WTC11 (cell line): Measurements from ENCODE around the gene ZNF33A. TPM values are rescaled to one million over a fixed set of nuclear protein-coding genes. Genes with fewer than 3 reads are reported as not detected.
"Not testable (repeated sequence)": the region's sequence is repeated elsewhere in the genome, so short reads cannot be mapped to it uniquely, and the experiment has no call there.

ENCODE experiments used
- ATAC-seq: fragments of 200-7000 bp; cut with Tn5 transposase; 2 replicates; pipeline ENCODE4 v1.10.0; 2021; ENCODE audit warnings: mild to moderate bottlenecking, moderate library complexity
- CTCF ChIA-PET: fragments of 300-600 bp; sonication (Branson Sonifier 250); formaldehyde crosslinking; loops from one replicate; lab custom pipeline; 2021; ENCODE audit warnings: antibody characterized with exemption; lab: Charles Lee
- POLR2A ChIA-PET: fragments of 350-600 bp; sonication (Branson Sonifier 250); formaldehyde crosslinking; loops from one replicate; lab custom pipeline; 2021; ENCODE audit warnings: antibody characterized with exemption; lab: Charles Lee
- DNase-seq: peaks from one replicate; pipeline ENCODE4 v3.0.0; 2021; ENCODE audit warnings: low spot score
- H3K27ac Mint-ChIP-seq: 2 replicates; pipeline ENCODE4 v1.8.0; 2021; ENCODE audit warnings: mixed read lengths
- H3K27me3 Mint-ChIP-seq: 2 replicates; pipeline ENCODE4 v1.8.0; 2021; ENCODE audit warnings: low read depth, mild to moderate bottlenecking, moderate library complexity, mixed read lengths
- H3K36me3 Mint-ChIP-seq: 2 replicates; pipeline ENCODE4 v1.8.0; 2021; ENCODE audit warnings: mixed read lengths
- H3K4me1 Mint-ChIP-seq: 2 replicates; pipeline ENCODE4 v1.8.0; 2022; ENCODE audit warnings: mixed read lengths
- H3K4me3 Mint-ChIP-seq: 2 replicates; pipeline ENCODE4 v1.8.0; 2021; ENCODE audit warnings: mild to moderate bottlenecking, moderate library complexity, mixed read lengths
- H3K9me3 Mint-ChIP-seq: 2 replicates; pipeline ENCODE4 v1.8.0; 2021; ENCODE audit warnings: mixed read lengths
- E2F1 ChIP-seq: sonication (generic); formaldehyde crosslinking; IDR thresholded peaks from 2 replicates; pipeline ENCODE4 v1.8.0; 2022; ENCODE audit warnings: mild to moderate bottlenecking, missing genetic modification reagents
- HMGXB4 ChIP-seq: sonication (generic); formaldehyde crosslinking; IDR thresholded peaks from 2 replicates; pipeline ENCODE4 v1.8.1; 2023; ENCODE audit warnings: mild to moderate bottlenecking, moderate library complexity, missing genetic modification reagents
- JAZF1 ChIP-seq: fragments of 250-450 bp; sonication (Bioruptor Pico); IDR thresholded peaks from 2 replicates; pipeline ENCODE4 v1.9.0; 2021; ENCODE audit warnings: moderate library complexity, mild to moderate bottlenecking, inconsistent platforms
- JUN ChIP-seq: sonication (generic); formaldehyde crosslinking; IDR thresholded peaks from 2 replicates; pipeline ENCODE4 v1.8.0; 2023; ENCODE audit warnings: mild to moderate bottlenecking, missing genetic modification reagents
- OVOL2 ChIP-seq: fragments of 250-450 bp; sonication (Bioruptor Pico); IDR thresholded peaks from 2 replicates; pipeline ENCODE4 v1.9.0; 2021; ENCODE audit warnings: mild to moderate bottlenecking, borderline replicate concordance
- TCF7 ChIP-seq: sonication (generic); formaldehyde crosslinking; IDR thresholded peaks from 2 replicates; pipeline ENCODE4 v1.8.0; 2022; ENCODE audit warnings: mild to moderate bottlenecking, low read depth, missing genetic modification reagents, moderate library complexity
- USF2 ChIP-seq: sonication (generic); formaldehyde crosslinking; IDR thresholded peaks from 2 replicates; pipeline ENCODE4 v1.8.1; 2023; ENCODE audit warnings: mild to moderate bottlenecking, missing genetic modification reagents, moderate library complexity
- ZNF232 ChIP-seq: sonication (generic); formaldehyde crosslinking; IDR thresholded peaks from 2 replicates; pipeline ENCODE4 v1.8.0; 2022; ENCODE audit warnings: mild to moderate bottlenecking, missing genetic modification reagents
- ZNF532 ChIP-seq: fragments of 250-450 bp; sonication (Bioruptor Pico); IDR thresholded peaks from 2 replicates; pipeline ENCODE4 v1.9.0; 2021; ENCODE audit warnings: mild to moderate bottlenecking, borderline replicate concordance
- total RNA-seq: library from RNA; stranded (reverse); gene quantifications from 3 replicates; pipeline ENCODE4 v1.2.3, GENCODE V29; 2021
- TF ChIP-seq, protein P1 (sequence below): fragments of 200-600 bp; IDR thresholded peaks from 2 replicates; pipeline ENCODE4 v1.8.0; 2022; ENCODE audit warnings: antibody characterized with exemption
- TF ChIP-seq, protein P2 (sequence below): sonication (generic); formaldehyde crosslinking; IDR thresholded peaks from 2 replicates; pipeline ENCODE4 v1.8.1; 2022; ENCODE audit warnings: mild to moderate bottlenecking, missing genetic modification reagents, moderate library complexity, borderline replicate concordance

ZNF33A gene
- total RNA-seq, 1 experiment from 2014 or later: 32.2 TPM

DNA sequence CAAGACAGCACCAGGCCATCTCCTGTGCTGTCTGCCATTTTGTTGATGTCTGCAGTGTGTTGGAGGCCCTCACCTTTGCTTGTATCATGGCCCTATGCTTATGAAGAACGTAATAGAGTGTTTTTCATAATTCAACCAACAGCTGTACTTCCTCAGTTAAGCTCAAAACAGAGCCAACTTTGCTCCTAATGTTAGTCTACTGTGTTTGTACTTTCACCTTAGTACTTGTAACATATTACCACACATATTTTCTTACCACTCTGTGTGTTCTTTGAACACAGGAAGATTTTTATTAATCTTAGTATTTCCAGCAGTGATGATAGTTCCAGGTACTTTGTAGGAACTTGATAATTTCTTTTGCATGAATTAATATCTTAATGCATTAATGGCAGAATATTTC lies 5.9 kb downstream of the ZNF33A start:
- Mint-ChIP-seq H3K27ac (no peak overlapping the region), H3K27me3 (no peaks in the 10 kb centered on the region), H3K4me1 (peaks cover 7% of the 10 kb centered on the region), H3K4me3 (no peak overlapping the region), H3K36me3 (peaks cover 72% of the 10 kb centered on the region), H3K9me3 (peaks cover 7% of the 10 kb centered on the region)
- DNase-seq (no peak), ATAC-seq (no peak)
- CTCF ChIA-PET: no interaction called here
- TF ChIP-seq, protein P1, sequence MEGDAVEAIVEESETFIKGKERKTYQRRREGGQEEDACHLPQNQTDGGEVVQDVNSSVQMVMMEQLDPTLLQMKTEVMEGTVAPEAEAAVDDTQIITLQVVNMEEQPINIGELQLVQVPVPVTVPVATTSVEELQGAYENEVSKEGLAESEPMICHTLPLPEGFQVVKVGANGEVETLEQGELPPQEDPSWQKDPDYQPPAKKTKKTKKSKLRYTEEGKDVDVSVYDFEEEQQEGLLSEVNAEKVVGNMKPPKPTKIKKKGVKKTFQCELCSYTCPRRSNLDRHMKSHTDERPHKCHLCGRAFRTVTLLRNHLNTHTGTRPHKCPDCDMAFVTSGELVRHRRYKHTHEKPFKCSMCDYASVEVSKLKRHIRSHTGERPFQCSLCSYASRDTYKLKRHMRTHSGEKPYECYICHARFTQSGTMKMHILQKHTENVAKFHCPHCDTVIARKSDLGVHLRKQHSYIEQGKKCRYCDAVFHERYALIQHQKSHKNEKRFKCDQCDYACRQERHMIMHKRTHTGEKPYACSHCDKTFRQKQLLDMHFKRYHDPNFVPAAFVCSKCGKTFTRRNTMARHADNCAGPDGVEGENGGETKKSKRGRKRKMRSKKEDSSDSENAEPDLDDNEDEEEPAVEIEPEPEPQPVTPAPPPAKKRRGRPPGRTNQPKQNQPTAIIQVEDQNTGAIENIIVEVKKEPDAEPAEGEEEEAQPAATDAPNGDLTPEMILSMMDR: no peak
- no peak for TF ChIP-seq TCF7 (CRISPR knock-in tag)
- TF ChIP-seq, protein P2, sequence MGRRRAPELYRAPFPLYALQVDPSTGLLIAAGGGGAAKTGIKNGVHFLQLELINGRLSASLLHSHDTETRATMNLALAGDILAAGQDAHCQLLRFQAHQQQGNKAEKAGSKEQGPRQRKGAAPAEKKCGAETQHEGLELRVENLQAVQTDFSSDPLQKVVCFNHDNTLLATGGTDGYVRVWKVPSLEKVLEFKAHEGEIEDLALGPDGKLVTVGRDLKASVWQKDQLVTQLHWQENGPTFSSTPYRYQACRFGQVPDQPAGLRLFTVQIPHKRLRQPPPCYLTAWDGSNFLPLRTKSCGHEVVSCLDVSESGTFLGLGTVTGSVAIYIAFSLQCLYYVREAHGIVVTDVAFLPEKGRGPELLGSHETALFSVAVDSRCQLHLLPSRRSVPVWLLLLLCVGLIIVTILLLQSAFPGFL: no peak
- no peak for TF ChIP-seq ZNF232 (CRISPR knock-in tag)
- POLR2A ChIA-PET: no interaction called here

GRCh38 chr10:38019124-38019523 lies 8.6 kb downstream of the ZNF33A start:
- ATAC-seq, POLR2A ChIA-PET, H3K27me3 Mint-ChIP-seq, CTCF ChIA-PET, DNase-seq, H3K4me3 Mint-ChIP-seq, H3K27ac Mint-ChIP-seq, H3K9me3 Mint-ChIP-seq, H3K4me1 Mint-ChIP-seq: not testable (repeated sequence)
- peaks cover 85% of the 10 kb centered on the region for H3K36me3 Mint-ChIP-seq

- Mint-ChIP-seq H3K4me3 (no peak overlapping the region), H3K27ac (no peak overlapping the region), H3K4me1 (no peaks in the 10 kb centered on the region), H3K9me3 (peaks cover 4% of the 10 kb centered on the region; the same call in 1 of the 2 replicates), H3K27me3 (no peaks in the 10 kb centered on the region), H3K36me3 (peaks cover 75% of the 10 kb centered on the region)
- DNase-seq (no peak), ATAC-seq (no peak)
- CTCF ChIA-PET: no interaction called here
- POLR2A ChIA-PET: no interaction called here
- no peak for TF ChIP-seq HMGXB4 (CRISPR knock-in tag)
- TF ChIP-seq JUN (CRISPR knock-in tag): no peak
- no peak for TF ChIP-seq JAZF1 (CRISPR knock-in tag)
- no peak for TF ChIP-seq ZNF532 (CRISPR knock-in tag)
- TF ChIP-seq E2F1: no peak
- no peak for TF ChIP-seq OVOL2 (CRISPR knock-in tag)
- no peak for TF ChIP-seq USF2 (CRISPR knock-in tag)
- TF ChIP-seq, all 79 proteins: peak for 0
These were observed 14.8 kb downstream of the ZNF33A start for GRCh38 chr10:38025283-38025682.
